Panc1 (cell line): ENCODE results near the gene LRMDA. TPM values are rescaled to one million over a fixed set of nuclear protein-coding genes. Genes with fewer than 3 reads are reported as not detected.

ENCODE experiments used
- ATAC-seq: fragments of 200-7000 bp; cut with Tn5 transposase; 2 replicates; pipeline ENCODE4 v1.9.1; 2020; ENCODE audit warnings: mild to moderate bottlenecking, moderate library complexity
- BruUV-seq: library from RNA; stranded (reverse); fragments of 400-500 nt; replicated peaks from 2 replicates; lab custom pipeline; 2021; lab: Mats Ljungman, UMichigan
- CTCF ChIA-PET: fragments of 300-600 bp; sonication (Branson Sonifier 250); formaldehyde crosslinking; loops from one replicate; lab custom pipeline; 2022; ENCODE audit warnings: antibody characterized with exemption; lab: Charles Lee
- POLR2A ChIA-PET: fragments of 300-600 bp; sonication (Branson Sonifier 250); formaldehyde crosslinking; loops from one replicate; lab custom pipeline; 2022; ENCODE audit warnings: antibody characterized with exemption; lab: Charles Lee
- DNase-seq: peaks from one replicate; pipeline ENCODE4 v3.0.0-alpha.2; 2010; ENCODE audit warnings: low read depth, low spot score
- H3K27ac ChIP-seq: 2 replicates; pipeline ENCODE4 v1.5.1; 2011; ENCODE audit warnings: mild to moderate bottlenecking, low read length, inconsistent platforms
- H3K27me3 ChIP-seq: fragments of 200-500 bp; sonication (Bioruptor generic); 2 replicates; pipeline ENCODE4 v1.6.0; 2014; ENCODE audit warnings: low read length, inconsistent platforms; ENCODE audit not compliant: control insufficient read depth, insufficient read depth
- H3K36me3 ChIP-seq: fragments of 200-500 bp; sonication (Bioruptor generic); 2 replicates; pipeline ENCODE4 v1.5.1; 2014; ENCODE audit warnings: inconsistent platforms, mild to moderate bottlenecking, low read length, moderate library complexity; ENCODE audit not compliant: control insufficient read depth, insufficient read depth
- H3K4me1 ChIP-seq: 2 replicates; pipeline ENCODE4 v1.5.1; 2011; ENCODE audit warnings: inconsistent platforms, mild to moderate bottlenecking, low read length, moderate library complexity; ENCODE audit not compliant: control insufficient read depth, insufficient read depth
- H3K4me3 ChIP-seq, 2 experiments: 2 replicates each; pipeline ENCODE4 v1.5.1; 2011 to 2012; ENCODE audit warnings: low read depth in 2 of 2, low read length in 2 of 2, mild to moderate bottlenecking in 2 of 2, inconsistent platforms in 1 of 2, moderate library complexity in 1 of 2
- H3K9me3 ChIP-seq: fragments of 200-500 bp; sonication (Bioruptor generic); 2 replicates; pipeline ENCODE4 v1.5.1; 2014; ENCODE audit warnings: low read depth, mild to moderate bottlenecking, inconsistent platforms, low read length, moderate library complexity; ENCODE audit not compliant: control insufficient read depth, insufficient read depth
- POLR2AphosphoS5 ChIP-seq: IDR thresholded peaks from 2 replicates; pipeline ENCODE4 v1.6.1; 2012; ENCODE audit warnings: mild to moderate bottlenecking, low read depth, low read length, moderate library complexity
- SIN3A ChIP-seq: IDR thresholded peaks from 2 replicates; pipeline ENCODE4 v1.6.1; 2012; ENCODE audit warnings: low read depth, mild to moderate bottlenecking, low read length, moderate library complexity, borderline replicate concordance; ENCODE audit not compliant: insufficient read depth
- TCF7L2 ChIP-seq: IDR thresholded peaks from 2 replicates; pipeline ENCODE4 v1.6.1; 2011; ENCODE audit warnings: mild to moderate bottlenecking, low read depth, low read length, inconsistent platforms
- in situ Hi-C: cut with HindIII; loops from 2 replicates; pipeline ENCODE4 v1.10.0; 2016; ENCODE audit warnings: low sequenced_read_pairs, low pct_unique_long_range_greater_than_20kb
- intact Hi-C: fragments of 100-400 bp; cut with micrococcal nuclease; formaldehyde crosslinking; loops from one replicate; pipeline ENCODE4 v1.10.0; 2022; ENCODE audit not compliant: unreplicated experiment
- total RNA-seq: library from RNA; stranded (reverse); gene quantifications from one replicate; pipeline ENCODE4 v1.2.1, GENCODE V29; 2021; ENCODE audit not compliant: unreplicated experiment
- TF ChIP-seq, protein P1 (sequence below), 2 experiments: IDR thresholded peaks; 2 replicates each; pipeline ENCODE4 v1.6.1; 2011 to 2012; ENCODE audit warnings: low read depth in 2 of 2, control low read depth in 1 of 2, low read length in 1 of 2, mild to moderate bottlenecking in 1 of 2, moderate library complexity in 1 of 2; ENCODE audit not compliant: insufficient read depth in 1 of 2
- TF ChIP-seq, protein P2 (sequence below): fragments of 450-650 bp; IDR thresholded peaks from 2 replicates; pipeline ENCODE4 v1.5.1; 2017; ENCODE audit warnings: mild to moderate bottlenecking

Gene LRMDA
- total RNA-seq, 1 experiment from 2014 or later = 1.2 TPM

DNA sequence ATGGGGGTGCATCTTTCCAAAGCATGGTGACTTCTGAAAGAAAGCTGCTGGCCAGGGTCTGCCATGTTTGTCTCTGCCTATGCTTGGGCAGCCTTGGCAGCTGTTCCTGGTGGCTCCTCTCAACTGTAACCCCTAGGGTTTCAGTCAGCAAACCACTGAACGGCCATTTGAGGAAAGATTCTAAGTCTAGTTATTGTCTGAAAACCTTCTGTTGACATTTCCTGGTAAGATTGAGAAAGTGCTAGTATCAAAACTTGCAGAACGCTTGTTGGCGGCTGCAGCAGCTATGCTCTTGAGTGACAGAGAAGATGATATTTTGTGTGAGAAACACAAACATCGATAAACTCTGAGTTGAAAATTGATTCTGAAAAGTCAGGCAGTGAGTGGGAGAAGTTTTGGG, 523.1 kb downstream of the LRMDA start:
- Histone ChIP-seq H3K27me3 (0 out of 2 replicates have a peak, but pooled peaks cover 3% of the 10 kb centered on the region), H3K9me3 (no peaks in the 10 kb centered on the region), H3K4me3 (no peak overlapping the region), H3K27ac (no peak overlapping the region), H3K4me1 (no peaks in the 10 kb centered on the region), H3K36me3 (no peaks in the 10 kb centered on the region)
- ATAC-seq (no peak), DNase-seq (no peak)
- TF ChIP-seq, protein P1, sequence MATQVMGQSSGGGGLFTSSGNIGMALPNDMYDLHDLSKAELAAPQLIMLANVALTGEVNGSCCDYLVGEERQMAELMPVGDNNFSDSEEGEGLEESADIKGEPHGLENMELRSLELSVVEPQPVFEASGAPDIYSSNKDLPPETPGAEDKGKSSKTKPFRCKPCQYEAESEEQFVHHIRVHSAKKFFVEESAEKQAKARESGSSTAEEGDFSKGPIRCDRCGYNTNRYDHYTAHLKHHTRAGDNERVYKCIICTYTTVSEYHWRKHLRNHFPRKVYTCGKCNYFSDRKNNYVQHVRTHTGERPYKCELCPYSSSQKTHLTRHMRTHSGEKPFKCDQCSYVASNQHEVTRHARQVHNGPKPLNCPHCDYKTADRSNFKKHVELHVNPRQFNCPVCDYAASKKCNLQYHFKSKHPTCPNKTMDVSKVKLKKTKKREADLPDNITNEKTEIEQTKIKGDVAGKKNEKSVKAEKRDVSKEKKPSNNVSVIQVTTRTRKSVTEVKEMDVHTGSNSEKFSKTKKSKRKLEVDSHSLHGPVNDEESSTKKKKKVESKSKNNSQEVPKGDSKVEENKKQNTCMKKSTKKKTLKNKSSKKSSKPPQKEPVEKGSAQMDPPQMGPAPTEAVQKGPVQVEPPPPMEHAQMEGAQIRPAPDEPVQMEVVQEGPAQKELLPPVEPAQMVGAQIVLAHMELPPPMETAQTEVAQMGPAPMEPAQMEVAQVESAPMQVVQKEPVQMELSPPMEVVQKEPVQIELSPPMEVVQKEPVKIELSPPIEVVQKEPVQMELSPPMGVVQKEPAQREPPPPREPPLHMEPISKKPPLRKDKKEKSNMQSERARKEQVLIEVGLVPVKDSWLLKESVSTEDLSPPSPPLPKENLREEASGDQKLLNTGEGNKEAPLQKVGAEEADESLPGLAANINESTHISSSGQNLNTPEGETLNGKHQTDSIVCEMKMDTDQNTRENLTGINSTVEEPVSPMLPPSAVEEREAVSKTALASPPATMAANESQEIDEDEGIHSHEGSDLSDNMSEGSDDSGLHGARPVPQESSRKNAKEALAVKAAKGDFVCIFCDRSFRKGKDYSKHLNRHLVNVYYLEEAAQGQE (IDR thresholded peaks at IDR 0.05; ENCODE audit: insufficient read depth in 1 of 2, low read depth in 2 of 2, low read length in 1 of 2) = no peak
- TF ChIP-seq, protein P2, sequence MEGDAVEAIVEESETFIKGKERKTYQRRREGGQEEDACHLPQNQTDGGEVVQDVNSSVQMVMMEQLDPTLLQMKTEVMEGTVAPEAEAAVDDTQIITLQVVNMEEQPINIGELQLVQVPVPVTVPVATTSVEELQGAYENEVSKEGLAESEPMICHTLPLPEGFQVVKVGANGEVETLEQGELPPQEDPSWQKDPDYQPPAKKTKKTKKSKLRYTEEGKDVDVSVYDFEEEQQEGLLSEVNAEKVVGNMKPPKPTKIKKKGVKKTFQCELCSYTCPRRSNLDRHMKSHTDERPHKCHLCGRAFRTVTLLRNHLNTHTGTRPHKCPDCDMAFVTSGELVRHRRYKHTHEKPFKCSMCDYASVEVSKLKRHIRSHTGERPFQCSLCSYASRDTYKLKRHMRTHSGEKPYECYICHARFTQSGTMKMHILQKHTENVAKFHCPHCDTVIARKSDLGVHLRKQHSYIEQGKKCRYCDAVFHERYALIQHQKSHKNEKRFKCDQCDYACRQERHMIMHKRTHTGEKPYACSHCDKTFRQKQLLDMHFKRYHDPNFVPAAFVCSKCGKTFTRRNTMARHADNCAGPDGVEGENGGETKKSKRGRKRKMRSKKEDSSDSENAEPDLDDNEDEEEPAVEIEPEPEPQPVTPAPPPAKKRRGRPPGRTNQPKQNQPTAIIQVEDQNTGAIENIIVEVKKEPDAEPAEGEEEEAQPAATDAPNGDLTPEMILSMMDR = no peak
- TF ChIP-seq TCF7L2 (no peak), POLR2AphosphoS5 (no peak), SIN3A (no peak)
- no TSS peak for BruUV-seq
- intact Hi-C loops = no loop called here
- POLR2A ChIA-PET = no interaction called here
- CTCF ChIA-PET = no interaction called here
- in situ Hi-C loops = no loop called here

DNA sequence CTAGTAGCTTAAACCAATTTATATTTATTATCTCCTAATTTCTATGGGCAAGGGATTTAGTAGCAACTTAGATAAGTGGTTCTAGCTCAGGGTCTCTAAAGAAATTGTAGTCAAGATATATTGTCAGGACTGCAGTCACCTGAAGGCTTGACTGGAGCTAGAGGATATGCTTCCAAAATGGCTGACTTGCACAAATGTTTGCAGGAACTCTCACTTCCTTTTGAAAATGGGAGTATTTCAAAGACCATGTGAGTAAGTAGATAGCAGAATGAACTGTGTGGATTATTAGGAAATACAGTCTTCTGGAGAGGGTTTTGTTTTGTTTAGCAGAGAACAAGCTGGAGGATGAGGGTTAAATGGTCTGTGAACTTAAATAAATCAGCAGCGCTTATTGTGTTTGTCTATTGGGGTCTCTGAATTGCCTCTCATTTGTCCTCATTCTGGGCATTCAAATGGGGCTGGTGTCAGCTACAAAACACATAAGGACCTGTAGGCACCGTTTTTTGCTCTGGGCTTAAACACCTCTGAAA, 524.6 kb downstream of the LRMDA start:
- no peaks in the 10 kb centered on the region for H3K4me1 ChIP-seq
- ChIA-PET CTCF (no interaction called here), POLR2A (no interaction called here)
- BruUV-seq = no TSS peak
- no peaks in the 10 kb centered on the region for H3K36me3 ChIP-seq
- no peak overlapping the region for H3K4me3 ChIP-seq
- no peaks in the 10 kb centered on the region for H3K9me3 ChIP-seq
- H3K27ac ChIP-seq = no peak overlapping the region
- TF ChIP-seq POLR2AphosphoS5 = no peak
- TF ChIP-seq SIN3A = no peak
- TF ChIP-seq, protein P2 = no peak
- TF ChIP-seq TCF7L2 = no peak
- TF ChIP-seq, protein P1 (IDR thresholded peaks at IDR 0.05; ENCODE audit: insufficient read depth in 1 of 2, low read depth in 2 of 2, low read length in 1 of 2) = no peak
- DNase-seq = no peak
- 0 out of 2 replicates have a peak, but pooled peaks cover 3% of the 10 kb centered on the region for H3K27me3 ChIP-seq
- in situ Hi-C loops (no loop called here), intact Hi-C loops (no loop called here)
- ATAC-seq = no peak
